GM21447 (cell line): ENCODE measurements around the gene IFT57.
"Not testable (repeated sequence)": the region's sequence is repeated elsewhere in the genome, so short reads cannot be mapped to it uniquely, and the experiment has no call there.

Source experiments
- ATAC-seq: cut with Tn5 transposase; IDR thresholded peaks from one replicate; pipeline ENCODE4 v1.9.1; 2021; ENCODE audit not compliant: unreplicated experiment

IFT57 gene

DNA sequence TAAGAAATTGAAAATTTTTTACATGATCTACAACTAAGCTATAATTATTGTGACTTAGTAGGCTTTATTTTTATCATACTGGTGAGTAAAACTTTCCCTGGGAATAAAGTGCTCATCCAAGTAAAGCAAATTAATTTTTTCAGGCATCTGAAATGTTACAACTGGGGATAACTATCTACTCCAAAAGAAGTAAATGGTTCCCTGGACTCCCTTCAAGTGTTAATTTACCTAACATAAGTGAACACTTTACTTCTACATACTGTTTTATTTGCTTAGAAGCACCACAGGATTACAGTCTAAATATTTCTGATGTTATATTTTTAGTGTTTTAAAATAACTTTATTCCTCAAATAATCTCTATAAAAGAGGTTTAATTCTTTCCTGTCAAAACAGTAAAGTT is 57.8 kb downstream of the IFT57 start:
- no peak for ATAC-seq

- no peak for ATAC-seq
Observed at GRCh38 chr3:108159865-108160264, 62.4 kb downstream of the IFT57 start.

- no peak for ATAC-seq
Observed at GRCh38 chr3:108159105-108159504, 63.1 kb downstream of the IFT57 start.

DNA sequence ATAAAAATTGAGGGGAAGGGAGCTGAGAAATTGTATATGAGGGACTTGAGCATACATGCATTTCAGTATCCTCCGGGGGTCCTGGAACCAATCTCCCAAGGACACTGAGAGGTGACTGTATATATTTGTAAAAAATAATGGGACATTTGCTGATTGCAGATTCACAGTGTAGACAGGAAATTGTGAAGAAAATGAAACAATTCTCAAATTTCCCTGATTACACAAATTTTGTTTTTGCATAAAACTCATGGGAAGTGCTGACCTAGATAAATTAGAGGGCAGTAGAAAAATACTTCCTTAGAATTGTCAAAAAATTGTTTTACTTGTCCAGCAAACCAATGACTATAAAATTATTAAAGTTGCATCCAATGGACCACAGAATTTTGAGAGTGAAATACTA is 64.0 kb downstream of the IFT57 start:
- ATAC-seq, result no peak

GRCh38 chr3:108157273-108157672 is 65.0 kb downstream of the IFT57 start:
- no peak for ATAC-seq

- ATAC-seq, result no peak
Observed at GRCh38 chr3:108156312-108156853, 65.8 kb downstream of the IFT57 start.

DNA sequence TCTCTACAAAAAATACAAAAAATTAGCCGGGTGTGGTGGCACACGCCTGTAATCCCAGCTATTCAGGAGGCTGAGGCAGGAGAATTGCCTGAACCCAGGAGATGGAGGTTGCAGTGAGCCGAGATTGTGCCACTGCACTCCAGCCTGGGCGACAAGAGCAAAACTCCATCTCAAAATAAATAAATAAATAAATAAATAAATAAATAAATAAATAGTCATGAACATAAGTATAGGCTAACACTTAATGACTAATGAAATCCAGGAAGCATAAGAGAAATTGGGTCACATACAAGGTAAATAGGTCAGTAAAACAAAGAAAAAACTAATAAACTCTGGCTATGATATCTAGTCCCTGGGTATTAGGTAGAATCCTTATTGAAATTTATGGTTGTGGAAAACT is 66.6 kb downstream of the IFT57 start:
- not testable (repeated sequence) for ATAC-seq

GRCh38 chr3:108153451-108153981 is 68.7 kb downstream of the IFT57 start:
- ATAC-seq, result no peak

DNA sequence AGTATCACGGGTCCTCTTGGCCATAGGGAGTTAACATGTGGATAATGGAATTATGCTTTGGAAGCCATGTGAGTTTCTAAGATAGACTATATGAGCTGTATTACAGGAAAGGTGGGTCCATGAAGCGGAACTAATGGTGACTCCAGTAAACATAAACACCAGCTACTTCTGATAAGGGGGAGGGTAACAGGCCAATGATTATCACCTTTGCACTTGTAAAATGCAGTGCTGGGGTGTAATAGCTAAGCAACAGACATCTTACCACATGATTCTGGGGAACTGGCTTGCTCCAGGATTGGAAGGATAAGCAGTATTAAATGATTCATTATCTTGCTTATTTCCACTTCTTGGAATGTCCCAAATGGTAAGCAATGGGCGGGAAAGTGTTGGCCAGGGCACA is 70.0 kb downstream of the IFT57 start:
- no peak for ATAC-seq

DNA sequence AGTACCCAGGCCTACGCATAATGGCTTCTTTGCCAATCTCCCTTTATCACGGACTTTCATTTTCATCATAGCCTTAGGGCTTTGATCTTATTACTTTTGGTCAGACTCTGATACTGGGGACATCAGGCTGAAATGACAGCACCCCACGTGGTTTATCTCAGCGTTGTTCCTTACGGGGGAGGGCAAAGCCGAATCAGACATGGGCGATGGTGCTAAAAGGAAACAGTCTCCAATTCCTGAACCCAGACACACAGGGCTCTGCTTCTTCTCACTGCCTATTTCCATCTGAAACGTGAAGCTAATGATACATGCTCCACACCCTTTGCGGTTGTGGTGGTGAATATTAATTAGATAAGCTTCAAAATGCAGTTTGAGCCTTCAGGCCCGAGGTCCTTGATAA is 72.0 kb downstream of the IFT57 start:
- no peak for ATAC-seq

DNA sequence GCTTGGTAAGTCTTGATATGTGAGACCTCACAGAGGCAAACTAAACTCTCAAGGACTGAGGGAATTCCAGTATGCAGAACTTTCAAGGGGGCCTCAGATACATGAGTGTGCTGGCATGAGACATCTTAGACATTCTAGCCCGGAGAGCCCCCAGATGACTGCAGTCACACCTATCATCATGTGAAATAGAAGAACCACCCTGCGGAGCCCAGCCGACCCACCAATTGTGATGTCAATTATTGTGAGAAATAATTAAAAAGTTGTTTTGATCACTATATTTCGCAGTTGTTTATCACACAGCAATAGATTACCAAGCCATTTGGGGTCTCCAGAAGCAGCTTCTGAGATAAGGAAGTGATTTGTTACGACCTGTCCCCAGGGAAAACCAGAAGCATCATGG is 76.1 kb downstream of the IFT57 start:
- ATAC-seq, result no peak

DNA sequence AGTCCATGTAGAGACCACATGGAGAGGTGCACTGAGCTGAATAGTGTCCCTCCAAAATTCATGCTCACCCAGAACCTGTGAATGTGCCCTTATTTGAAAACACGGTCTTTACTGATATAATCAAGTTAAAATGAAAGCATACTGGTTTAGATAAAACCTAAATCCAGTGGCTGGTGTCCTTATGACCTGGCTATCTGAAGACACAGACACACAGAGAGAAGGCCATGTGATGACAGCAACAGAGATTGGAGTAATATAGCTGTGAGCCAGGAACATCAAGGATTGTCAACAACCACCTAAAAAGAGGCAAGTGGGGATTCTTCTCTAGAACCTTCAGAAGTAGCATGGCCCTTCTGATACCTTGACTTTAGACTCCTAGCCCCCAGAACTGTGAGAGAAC is 76.6 kb downstream of the IFT57 start:
- ATAC-seq, result no peak

- no peak for ATAC-seq
Observed at GRCh38 chr3:108137460-108137814, 84.8 kb downstream of the IFT57 start.

DNA sequence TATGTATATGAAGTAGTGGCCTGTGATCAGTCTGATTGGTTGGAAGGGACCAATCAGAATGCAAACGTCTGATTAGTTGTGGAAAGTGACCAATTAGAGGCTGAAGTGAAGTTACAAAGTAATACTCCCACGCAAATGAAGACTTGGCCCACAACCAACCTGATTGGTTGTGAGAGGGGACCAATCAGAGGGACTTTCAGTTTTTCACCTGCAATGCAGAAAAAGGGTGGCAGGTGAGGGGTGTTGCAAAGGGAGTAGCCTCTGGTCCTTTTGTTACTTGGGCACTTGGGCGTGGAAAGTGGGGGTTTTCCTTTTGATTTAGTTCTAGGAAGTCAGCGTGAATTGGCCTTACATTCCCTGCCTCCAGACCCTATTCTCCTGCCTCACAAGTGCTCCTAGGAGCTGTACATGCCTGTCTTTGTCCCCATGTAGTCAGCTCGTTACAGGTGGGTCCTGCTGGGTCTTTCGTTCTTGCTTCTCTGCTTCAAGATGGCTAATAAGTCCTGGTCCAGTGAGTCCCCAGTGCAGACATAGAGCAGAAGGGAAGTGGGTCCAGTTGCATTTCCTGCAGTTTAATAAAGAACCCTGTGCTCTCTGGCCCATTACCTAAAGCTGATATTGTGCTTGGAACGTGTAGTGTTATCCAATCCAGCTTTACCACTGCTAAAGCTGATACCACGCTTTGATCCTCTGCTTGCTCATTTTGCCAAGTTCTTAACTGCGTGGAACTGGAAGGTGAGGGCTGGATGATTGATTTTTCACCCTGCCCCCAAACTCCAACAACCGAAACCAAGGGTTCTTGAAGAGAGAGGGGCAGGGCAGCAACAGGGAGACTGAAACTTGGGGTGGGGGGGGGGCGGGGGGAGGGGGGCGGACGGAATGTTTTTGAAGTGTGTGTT is 85.4 kb downstream of the IFT57 start:
- ATAC-seq, result no peak

DNA sequence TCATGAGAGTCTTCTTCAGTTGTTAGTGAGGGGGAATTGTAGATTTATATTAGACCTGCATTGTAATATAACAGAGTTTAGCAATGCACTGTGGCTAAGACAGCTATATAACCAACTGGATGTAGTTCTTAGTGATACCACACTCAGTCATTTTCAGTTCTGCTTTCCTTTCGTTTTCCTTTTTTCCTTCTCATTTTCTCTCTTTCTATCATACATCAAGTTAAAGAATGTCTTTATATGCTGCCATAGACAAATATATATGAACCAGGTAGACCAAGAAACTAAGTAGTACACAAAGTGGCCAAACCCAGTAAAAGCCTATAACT is 87.7 kb downstream of the IFT57 start:
- peak; percentile 46 for ATAC-seq

GRCh38 chr3:108133858-108134554 is 88.2 kb downstream of the IFT57 start:
- ATAC-seq, result peak; percentile 56

GRCh38 chr3:108133048-108133369 is 89.2 kb downstream of the IFT57 start:
- no peak for ATAC-seq

DNA sequence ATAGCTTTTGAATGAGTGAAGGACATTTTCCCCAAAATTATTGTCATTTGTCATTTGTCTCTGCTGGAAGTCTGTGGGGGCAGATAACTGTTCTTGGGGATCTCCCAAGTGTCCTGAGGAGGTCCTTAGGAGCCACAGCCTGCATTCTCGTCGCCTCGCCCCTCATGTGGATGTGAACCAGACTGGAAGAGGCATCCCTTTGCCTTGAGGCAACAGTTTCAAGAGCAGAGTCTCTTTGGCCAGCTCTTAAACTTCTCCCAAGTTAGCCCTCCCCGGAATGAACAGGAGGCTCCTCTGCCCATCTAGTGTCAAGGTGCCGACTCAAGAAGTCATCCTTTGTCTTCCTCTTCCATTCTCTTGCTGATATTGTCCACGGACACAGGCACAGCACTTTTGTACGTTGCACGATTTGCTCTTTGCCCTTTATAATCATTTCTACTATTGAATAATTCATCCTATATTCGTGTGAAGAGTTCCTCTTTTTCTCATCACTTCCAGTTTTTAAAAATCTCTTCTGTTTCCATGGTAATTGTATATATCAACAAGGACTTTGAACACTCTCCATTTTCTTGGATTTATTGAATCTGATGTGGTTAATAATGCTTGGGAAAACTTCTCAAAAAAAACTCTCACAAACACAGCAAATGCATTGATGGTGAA is 90.6 kb downstream of the IFT57 start:
- no peak for ATAC-seq

GRCh38 chr3:108130701-108131474 is 91.3 kb downstream of the IFT57 start:
- no peak for ATAC-seq

GRCh38 chr3:108130236-108130635 is 92.0 kb downstream of the IFT57 start:
- no peak for ATAC-seq
